ENCODE results near the gene JAKMIP1. TPM values are rescaled to one million over a fixed set of nuclear protein-coding genes. Genes with fewer than 3 reads are reported as not detected.

JAKMIP1 gene
- polyA plus RNA-seq, 2 donors = 0.13 to 0.31 TPM

DNA sequence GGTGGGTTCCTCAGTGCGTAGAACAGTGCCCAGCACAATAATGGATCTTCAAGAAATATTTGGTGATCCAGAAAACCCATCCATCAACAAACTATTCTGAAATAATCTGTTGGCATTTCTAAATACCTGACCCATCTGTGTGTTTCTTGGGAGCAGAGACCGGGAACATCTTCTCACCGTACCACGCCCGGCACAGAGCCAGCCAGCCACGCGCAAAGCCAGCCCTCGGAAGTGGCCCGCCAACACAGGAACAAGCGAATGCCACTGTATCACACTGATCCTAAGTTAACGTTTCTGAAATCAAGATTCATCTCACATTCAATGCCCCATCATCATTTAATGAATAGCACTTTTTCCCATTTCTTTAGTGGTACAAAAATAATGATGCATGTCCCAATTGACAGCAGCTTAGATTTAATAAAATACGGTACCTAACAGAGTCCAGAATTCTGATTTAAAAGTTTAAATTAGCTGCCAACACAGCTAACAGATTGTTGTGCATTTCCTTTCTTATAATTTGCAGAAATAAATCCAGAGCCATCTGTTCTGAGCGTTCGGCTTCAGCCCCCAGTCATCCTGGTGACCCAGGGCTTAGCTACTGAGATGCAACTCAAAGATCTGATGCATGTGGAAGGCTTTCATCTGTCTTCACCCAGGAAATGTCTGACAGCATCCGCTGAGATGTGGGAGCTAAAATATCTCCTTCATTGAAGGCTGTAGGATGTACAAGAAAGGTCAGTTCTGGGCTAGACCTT lies 44.2 kb downstream of the JAKMIP1 start:
- 88 to 90% methylated on average over 15 of the region's 15 CpGs for WGBS, 2 donors
- Histone ChIP-seq H3K27me3 (ENCODE audit: control insufficient read depth in 1 of 2, insufficient read depth in 2 of 2, low read length in 2 of 2) (no peaks in the 10 kb centered on the region), H3K27ac (ENCODE audit: low read depth in 2 of 2, low read length in 1 of 2) (no peak overlapping the region), H3K4me3 (ENCODE audit: low read depth in 1 of 2, low read length in 2 of 2) (no peak overlapping the region), H3K36me3 (ENCODE audit: control insufficient read depth in 2 of 2, insufficient read depth in 2 of 2, low read length in 1 of 2) (no peaks in the 10 kb centered on the region), H3K4me1 (ENCODE audit: control insufficient read depth in 2 of 2, insufficient read depth in 2 of 2, low read length in 1 of 2) (peaks cover 0 to 4% of the 10 kb centered on the region in 2 donors), H3K9me3 (ENCODE audit: control insufficient read depth in 2 of 2, insufficient read depth in 1 of 2, low read depth in 1 of 2, low read length in 1 of 2) (peaks cover 0 to 3% of the 10 kb centered on the region in 2 donors)

DNA sequence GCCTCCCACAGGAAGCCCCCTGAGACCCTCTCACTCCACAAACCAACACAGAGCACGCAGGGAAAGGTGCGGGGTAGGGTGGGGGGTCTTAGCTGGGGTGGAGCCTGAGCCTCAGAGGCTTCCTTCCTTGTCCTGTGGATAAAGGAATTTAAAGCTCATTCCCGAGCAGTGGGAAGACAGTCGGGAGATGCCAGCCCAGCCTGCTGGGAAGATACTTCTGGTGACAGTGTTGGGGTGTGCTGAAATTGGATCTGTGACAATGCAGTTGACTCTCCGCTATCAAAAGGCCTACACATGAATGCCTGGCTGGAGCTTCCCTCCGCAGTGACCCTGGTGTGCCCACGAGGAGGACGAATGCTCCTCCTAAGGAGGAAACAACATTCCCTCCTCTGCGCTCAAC lies 45.5 kb downstream of the JAKMIP1 start:
- no peaks in the 10 kb centered on the region for H3K27me3 ChIP-seq (ENCODE audit: control insufficient read depth in 1 of 2, insufficient read depth in 2 of 2, low read length in 2 of 2)
- no peak overlapping the region for H3K27ac ChIP-seq (ENCODE audit: low read depth in 2 of 2, low read length in 1 of 2)
- H3K36me3 ChIP-seq (ENCODE audit: control insufficient read depth in 2 of 2, insufficient read depth in 2 of 2, low read length in 1 of 2) = no peaks in the 10 kb centered on the region
- H3K4me3 ChIP-seq (ENCODE audit: low read depth in 1 of 2, low read length in 2 of 2) = no peak overlapping the region
- H3K9me3 ChIP-seq (ENCODE audit: control insufficient read depth in 2 of 2, insufficient read depth in 1 of 2, low read depth in 1 of 2, low read length in 1 of 2) = peaks cover 0 to 3% of the 10 kb centered on the region in 2 donors
- 50 to 54% methylated on average over 9 of the region's 9 CpGs for WGBS, 2 donors
- H3K4me1 ChIP-seq (ENCODE audit: control insufficient read depth in 2 of 2, insufficient read depth in 2 of 2, low read length in 1 of 2) = peaks cover 0 to 4% of the 10 kb centered on the region in 2 donors

DNA sequence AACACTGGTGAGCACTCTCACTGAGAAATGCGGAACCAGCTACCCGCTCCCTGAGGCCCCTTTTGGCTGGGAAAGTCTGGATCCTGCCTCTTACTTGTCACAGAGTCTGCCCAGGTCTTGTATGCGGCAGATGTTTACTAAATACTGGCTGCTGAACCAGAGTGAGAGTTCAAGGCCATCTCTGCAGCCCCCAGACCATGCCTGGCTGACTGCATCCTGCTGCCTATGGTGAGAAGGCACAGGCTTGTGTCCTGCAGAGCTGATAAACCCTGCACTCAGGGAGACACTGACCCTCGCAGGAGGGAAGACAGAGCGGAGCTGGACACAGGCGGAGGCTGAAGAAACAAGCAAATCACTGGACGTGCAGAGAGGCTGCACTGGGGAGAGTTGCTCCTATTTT lies 46.5 kb downstream of the JAKMIP1 start:
- peaks cover 0 to 4% of the 10 kb centered on the region in 2 donors for H3K4me1 ChIP-seq (ENCODE audit: control insufficient read depth in 2 of 2, insufficient read depth in 2 of 2, low read length in 1 of 2)
- H3K4me3 ChIP-seq (ENCODE audit: low read depth in 1 of 2, low read length in 2 of 2) = no peak overlapping the region
- no peaks in the 10 kb centered on the region for H3K36me3 ChIP-seq (ENCODE audit: control insufficient read depth in 2 of 2, insufficient read depth in 2 of 2, low read length in 1 of 2)
- H3K27ac ChIP-seq (ENCODE audit: low read depth in 2 of 2, low read length in 1 of 2) = no peak overlapping the region
- H3K9me3 ChIP-seq (ENCODE audit: control insufficient read depth in 2 of 2, insufficient read depth in 1 of 2, low read depth in 1 of 2, low read length in 1 of 2) = peaks cover 0 to 3% of the 10 kb centered on the region in 2 donors
- H3K27me3 ChIP-seq (ENCODE audit: control insufficient read depth in 1 of 2, insufficient read depth in 2 of 2, low read length in 2 of 2) = no peaks in the 10 kb centered on the region
- WGBS, 2 donors = 62 to 66% methylated on average over 7 of the region's 7 CpGs

DNA sequence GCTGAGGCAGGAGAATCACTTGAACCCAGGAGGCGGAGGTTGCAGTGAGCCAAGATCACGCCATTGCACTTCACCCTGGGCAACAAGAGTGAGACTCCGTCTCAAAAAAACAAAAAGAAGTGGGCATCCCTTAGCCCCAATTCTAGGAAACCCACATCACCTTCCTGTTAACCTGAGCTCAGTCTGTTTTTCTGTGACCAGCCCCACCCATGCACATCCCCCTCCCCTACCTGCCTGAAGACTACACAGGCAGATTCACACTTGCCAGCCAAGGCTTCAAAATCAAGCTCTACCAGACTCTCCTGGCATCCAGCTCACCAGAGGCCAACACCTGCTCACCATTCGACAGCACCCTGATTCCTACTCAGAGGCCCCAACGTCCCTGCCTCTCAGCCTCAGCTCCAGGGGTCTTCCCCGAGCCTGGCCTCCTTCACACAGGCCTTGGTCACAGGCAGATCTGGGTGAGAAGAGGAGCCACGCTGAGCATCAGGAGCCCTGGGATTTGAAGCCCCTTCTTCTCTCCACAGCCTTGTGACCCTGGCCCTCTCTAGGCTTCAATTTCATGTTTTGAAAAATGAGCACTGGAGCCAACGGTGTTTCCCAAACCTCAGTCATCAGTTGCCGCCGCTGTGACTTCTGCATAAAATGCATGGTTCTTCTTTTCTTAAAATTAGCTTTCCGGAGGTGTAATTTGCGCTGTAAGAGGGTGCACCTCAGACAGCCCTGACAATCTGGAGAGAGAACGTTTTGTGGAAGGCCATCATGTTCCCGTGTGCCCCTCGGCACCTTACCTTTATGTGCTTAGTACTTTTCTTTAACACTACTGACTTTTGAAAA lies 47.3 kb downstream of the JAKMIP1 start:
- Histone ChIP-seq H3K27me3 (ENCODE audit: control insufficient read depth in 1 of 2, insufficient read depth in 2 of 2, low read length in 2 of 2) (no peaks in the 10 kb centered on the region), H3K4me1 (ENCODE audit: control insufficient read depth in 2 of 2, insufficient read depth in 2 of 2, low read length in 1 of 2) (peaks cover 0 to 2% of the 10 kb centered on the region in 2 donors), H3K36me3 (ENCODE audit: control insufficient read depth in 2 of 2, insufficient read depth in 2 of 2, low read length in 1 of 2) (no peaks in the 10 kb centered on the region), H3K27ac (ENCODE audit: low read depth in 2 of 2, low read length in 1 of 2) (no peak overlapping the region), H3K9me3 (ENCODE audit: control insufficient read depth in 2 of 2, insufficient read depth in 1 of 2, low read depth in 1 of 2, low read length in 1 of 2) (peaks cover 0 to 3% of the 10 kb centered on the region in 2 donors), H3K4me3 (ENCODE audit: low read depth in 1 of 2, low read length in 2 of 2) (no peak overlapping the region)
- 75 to 78% methylated on average over 15 of the region's 15 CpGs for WGBS, 2 donors

DNA sequence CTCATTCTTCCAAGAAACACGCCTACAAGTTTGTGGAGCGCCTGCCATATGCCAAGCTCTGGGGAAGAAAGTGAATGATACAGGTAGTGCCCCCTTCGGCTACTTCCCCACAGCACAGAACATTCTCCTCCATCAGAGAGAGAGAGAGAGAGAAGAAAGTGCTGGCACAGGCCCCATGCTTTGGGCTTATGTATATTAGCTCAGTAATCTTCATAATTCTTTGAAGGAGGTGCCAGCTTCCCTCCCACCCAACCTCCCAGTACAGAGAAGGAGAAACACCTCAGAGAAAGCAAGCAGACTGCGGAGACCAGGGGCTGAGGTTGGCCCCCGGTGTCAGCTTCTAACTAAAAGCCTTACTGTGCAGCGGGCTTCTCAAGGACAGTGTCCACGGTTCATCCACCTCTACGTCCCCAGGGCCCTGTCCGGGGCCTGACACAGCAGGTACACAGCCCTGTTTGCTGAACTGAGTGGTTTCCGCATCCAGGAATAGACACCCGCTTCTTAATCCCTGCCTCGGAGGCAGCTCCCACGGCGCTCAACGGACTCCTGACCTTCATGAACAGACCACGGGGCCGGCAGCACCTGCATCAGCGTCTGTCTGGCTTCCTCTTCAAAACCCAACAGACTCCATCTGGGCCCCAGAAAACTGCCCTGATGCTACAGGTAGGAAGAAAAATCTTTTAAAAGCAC lies 50.2 kb downstream of the JAKMIP1 start:
- no peaks in the 10 kb centered on the region for H3K4me1 ChIP-seq (ENCODE audit: control insufficient read depth in 2 of 2, insufficient read depth in 2 of 2, low read length in 1 of 2)
- H3K27ac ChIP-seq (ENCODE audit: low read depth in 2 of 2, low read length in 1 of 2) = no peak overlapping the region
- WGBS, 2 donors = 80 to 85% methylated on average over 18 of the region's 18 CpGs
- no peaks in the 10 kb centered on the region for H3K9me3 ChIP-seq (ENCODE audit: control insufficient read depth in 2 of 2, insufficient read depth in 1 of 2, low read depth in 1 of 2, low read length in 1 of 2)
- no peak overlapping the region for H3K4me3 ChIP-seq (ENCODE audit: low read depth in 1 of 2, low read length in 2 of 2)
- no peaks in the 10 kb centered on the region for H3K36me3 ChIP-seq (ENCODE audit: control insufficient read depth in 2 of 2, insufficient read depth in 2 of 2, low read length in 1 of 2)
- no peaks in the 10 kb centered on the region for H3K27me3 ChIP-seq (ENCODE audit: control insufficient read depth in 1 of 2, insufficient read depth in 2 of 2, low read length in 2 of 2)

DNA sequence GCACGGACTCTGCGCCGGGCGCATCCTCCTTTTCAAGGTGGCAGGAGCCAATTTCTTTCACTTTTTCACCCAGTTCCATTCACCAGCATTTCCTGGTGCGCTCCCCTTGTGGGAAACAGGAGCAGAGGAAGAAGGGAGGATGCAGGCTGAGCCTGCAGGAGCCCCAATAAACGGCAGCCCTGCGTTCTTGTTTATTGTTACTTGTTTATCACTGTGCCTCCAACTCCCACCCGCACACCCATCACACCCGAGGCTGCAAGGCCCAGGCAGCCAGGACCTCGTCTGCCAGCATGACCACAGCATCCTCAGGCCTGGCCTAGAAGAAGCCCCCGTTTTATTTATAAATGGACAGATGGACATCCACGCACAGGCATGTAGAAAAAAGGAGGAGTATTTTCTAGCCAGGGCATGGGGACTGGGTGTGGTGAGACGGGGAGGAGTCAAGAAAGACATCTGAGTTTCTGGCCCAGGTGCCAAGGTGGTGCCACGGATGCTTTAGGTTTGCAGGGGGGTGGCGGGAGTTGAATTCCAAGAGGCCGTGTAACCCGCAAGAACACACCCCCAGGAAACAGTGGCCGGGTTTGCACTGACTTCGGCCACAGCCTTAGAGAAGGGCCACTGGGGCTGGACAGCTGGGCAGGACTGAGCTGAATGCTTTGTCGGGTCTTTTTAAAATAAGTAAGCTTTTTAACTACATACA lies 51.7 kb downstream of the JAKMIP1 start:
- H3K27ac ChIP-seq (ENCODE audit: low read depth in 2 of 2, low read length in 1 of 2) = no peak overlapping the region
- no peaks in the 10 kb centered on the region for H3K4me1 ChIP-seq (ENCODE audit: control insufficient read depth in 2 of 2, insufficient read depth in 2 of 2, low read length in 1 of 2)
- H3K36me3 ChIP-seq (ENCODE audit: control insufficient read depth in 2 of 2, insufficient read depth in 2 of 2, low read length in 1 of 2) = no peaks in the 10 kb centered on the region
- no peaks in the 10 kb centered on the region for H3K27me3 ChIP-seq (ENCODE audit: control insufficient read depth in 1 of 2, insufficient read depth in 2 of 2, low read length in 2 of 2)
- WGBS, 2 donors = 78% methylated on average over 20 of the region's 20 CpGs
- no peak overlapping the region for H3K4me3 ChIP-seq (ENCODE audit: low read depth in 1 of 2, low read length in 2 of 2)
- H3K9me3 ChIP-seq (ENCODE audit: control insufficient read depth in 2 of 2, insufficient read depth in 1 of 2, low read depth in 1 of 2, low read length in 1 of 2) = peaks cover 0 to 4% of the 10 kb centered on the region in 2 donors

DNA sequence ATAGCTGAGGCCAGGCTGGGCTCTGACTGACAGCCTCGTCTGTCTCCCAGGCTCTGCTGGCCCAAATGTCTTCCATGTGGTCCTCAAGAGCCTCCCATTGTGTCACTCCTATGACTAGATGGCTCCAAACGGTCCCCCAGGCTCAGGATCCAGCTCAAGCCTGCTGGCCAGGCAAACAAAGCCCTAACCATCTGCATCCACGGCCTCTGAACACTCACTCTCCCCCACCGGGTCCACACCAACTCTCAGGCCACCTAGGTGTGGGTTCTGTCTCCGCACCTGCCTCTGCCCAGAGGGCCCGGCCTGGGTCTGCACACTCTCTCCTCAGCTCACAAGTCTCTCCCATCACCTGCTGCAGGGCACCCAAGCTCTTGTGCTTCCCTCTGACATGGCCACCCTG lies 52.9 kb downstream of the JAKMIP1 start:
- Histone ChIP-seq H3K27ac (ENCODE audit: low read depth in 2 of 2, low read length in 1 of 2) (no peak overlapping the region), H3K36me3 (ENCODE audit: control insufficient read depth in 2 of 2, insufficient read depth in 2 of 2, low read length in 1 of 2) (no peaks in the 10 kb centered on the region), H3K4me1 (ENCODE audit: control insufficient read depth in 2 of 2, insufficient read depth in 2 of 2, low read length in 1 of 2) (no peaks in the 10 kb centered on the region), H3K27me3 (ENCODE audit: control insufficient read depth in 1 of 2, insufficient read depth in 2 of 2, low read length in 2 of 2) (no peaks in the 10 kb centered on the region), H3K4me3 (ENCODE audit: low read depth in 1 of 2, low read length in 2 of 2) (no peak overlapping the region), H3K9me3 (ENCODE audit: control insufficient read depth in 2 of 2, insufficient read depth in 1 of 2, low read depth in 1 of 2, low read length in 1 of 2) (peaks cover 0 to 4% of the 10 kb centered on the region in 2 donors)
- WGBS, 2 donors = 74 to 75% methylated on average over 6 of the region's 6 CpGs

DNA sequence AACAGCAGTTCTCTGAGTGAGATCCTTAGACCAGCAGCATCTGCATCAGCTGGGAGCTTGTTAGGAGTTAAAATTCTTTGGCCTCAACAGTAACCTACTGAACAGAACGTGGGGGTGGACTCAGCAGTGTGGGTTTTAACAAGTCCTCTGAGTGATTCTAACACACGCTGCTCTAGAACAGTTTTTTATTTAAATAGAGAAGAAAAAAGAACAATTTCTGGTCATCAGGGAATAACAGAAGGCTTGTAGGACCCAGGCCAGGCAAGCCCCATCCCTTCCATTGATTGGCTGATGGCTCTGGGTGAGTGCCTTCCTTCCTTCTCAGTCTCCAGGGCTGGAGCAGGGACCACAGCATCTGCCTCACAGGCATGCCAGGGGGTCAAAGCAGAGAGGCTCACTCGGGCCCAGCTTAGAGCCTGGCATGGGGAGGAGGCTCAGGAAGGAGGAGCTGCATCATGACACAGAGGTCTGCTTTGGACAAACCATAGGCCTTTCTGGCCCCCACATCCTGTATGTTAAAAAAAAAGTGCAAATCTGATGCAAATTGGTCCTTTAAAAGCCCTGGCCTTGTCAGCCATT lies 56.7 kb downstream of the JAKMIP1 start:
- H3K4me1 ChIP-seq (ENCODE audit: control insufficient read depth in 2 of 2, insufficient read depth in 2 of 2, low read length in 1 of 2) = no peaks in the 10 kb centered on the region
- no peaks in the 10 kb centered on the region for H3K36me3 ChIP-seq (ENCODE audit: control insufficient read depth in 2 of 2, insufficient read depth in 2 of 2, low read length in 1 of 2)
- H3K27me3 ChIP-seq (ENCODE audit: control insufficient read depth in 1 of 2, insufficient read depth in 2 of 2, low read length in 2 of 2) = no peaks in the 10 kb centered on the region
- H3K9me3 ChIP-seq (ENCODE audit: control insufficient read depth in 2 of 2, insufficient read depth in 1 of 2, low read depth in 1 of 2, low read length in 1 of 2) = peaks cover 0 to 4% of the 10 kb centered on the region in 2 donors
- no peak overlapping the region for H3K27ac ChIP-seq (ENCODE audit: low read depth in 2 of 2, low read length in 1 of 2)
- 46 to 57% methylated on average over 3 of the region's 3 CpGs for WGBS, 2 donors
- H3K4me3 ChIP-seq (ENCODE audit: low read depth in 1 of 2, low read length in 2 of 2) = no peak overlapping the region
